Left renal cortex interstitium (tissue), 4 donors: ENCODE data around the gene SLC6A9. TPM values are rescaled to one million over a fixed set of nuclear protein-coding genes. Genes with fewer than 3 reads are reported as not detected.

Source experiments
- DNase-seq, 4 donors: peaks; one replicate each; pipeline ENCODE4 v3.0.0-alpha.2; 2013; ENCODE audit warnings: low read depth in 4 of 4, low spot score in 2 of 4, missing footprints in 1 of 4
- polyA plus RNA-seq, 4 donors: library from polyadenylated mRNA; unstranded; fragments of 120-200 nt; gene quantifications; one replicate each; pipeline ENCODE4 v1.2.1, GENCODE V29; 2013; ENCODE audit not compliant: insufficient read length in 4 of 4

The SLC6A9 gene
- polyA plus RNA-seq, 4 donors, result 5.6 to 8.8 (median 6.9) TPM

GRCh38 chr1:44049839-44050238 lies 18.6 kb upstream of the SLC6A9 start:
- no peak for DNase-seq

- DNase-seq, result no peak
Measured at GRCh38 chr1:44048532-44049215, 17.4 kb upstream of the SLC6A9 start.

DNA sequence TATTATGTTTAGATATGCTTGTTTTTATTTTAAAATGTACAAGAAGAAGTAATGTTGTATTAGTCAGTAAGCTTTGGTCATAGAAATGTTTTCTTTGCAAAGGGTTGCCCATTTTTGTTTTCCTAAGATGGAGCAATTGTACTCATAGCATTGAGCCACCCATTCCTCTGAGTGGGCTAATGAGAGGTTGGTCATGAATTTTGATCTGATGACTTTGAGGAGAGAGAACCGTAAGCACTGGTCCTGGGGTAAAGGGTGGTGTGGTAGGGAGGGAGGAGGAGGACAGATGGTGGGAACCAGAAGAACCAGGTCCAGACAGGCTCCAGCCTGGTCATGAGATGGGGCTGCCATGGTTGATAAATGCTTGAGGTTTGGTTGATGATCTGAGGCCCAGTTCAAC lies 15.9 kb upstream of the SLC6A9 start:
- no peak for DNase-seq

- DNase-seq, result no peak
Measured at GRCh38 chr1:44045064-44045463, 13.8 kb upstream of the SLC6A9 start.

DNA sequence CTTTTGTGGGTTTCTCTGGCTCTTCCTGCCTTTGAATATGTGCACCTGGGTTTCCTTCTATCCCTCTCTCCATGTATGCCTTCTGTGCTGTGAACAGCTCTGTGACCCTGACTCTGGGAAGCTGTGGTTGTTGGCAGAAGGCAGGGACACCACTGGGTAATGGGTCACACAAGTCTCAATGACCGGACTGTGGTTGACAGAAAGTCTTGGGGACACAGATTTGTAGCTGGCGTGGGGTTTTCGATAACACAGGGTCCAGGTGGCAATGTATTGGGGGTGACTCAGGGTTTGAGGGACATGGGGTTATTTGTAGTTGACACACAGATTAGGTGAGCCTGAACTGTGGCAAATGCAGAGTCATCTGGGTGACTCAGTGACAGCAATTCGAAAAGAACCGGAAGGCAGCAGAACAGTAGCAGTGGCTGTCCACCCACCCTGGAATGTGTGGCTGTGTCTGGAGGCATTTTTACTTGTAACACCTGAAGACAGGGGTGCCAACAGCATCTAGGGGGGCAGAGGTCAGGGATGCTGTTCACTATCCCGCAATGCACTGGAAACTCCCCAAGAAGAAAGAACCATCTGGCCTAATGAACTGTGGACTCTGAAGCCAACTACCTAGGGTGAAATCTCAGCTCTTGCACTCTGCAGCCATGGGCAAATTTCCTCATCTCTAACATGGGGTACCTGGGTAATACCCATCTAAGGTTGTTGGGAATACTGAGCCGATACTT lies 13.0 kb upstream of the SLC6A9 start:
- no peak for DNase-seq

DNA sequence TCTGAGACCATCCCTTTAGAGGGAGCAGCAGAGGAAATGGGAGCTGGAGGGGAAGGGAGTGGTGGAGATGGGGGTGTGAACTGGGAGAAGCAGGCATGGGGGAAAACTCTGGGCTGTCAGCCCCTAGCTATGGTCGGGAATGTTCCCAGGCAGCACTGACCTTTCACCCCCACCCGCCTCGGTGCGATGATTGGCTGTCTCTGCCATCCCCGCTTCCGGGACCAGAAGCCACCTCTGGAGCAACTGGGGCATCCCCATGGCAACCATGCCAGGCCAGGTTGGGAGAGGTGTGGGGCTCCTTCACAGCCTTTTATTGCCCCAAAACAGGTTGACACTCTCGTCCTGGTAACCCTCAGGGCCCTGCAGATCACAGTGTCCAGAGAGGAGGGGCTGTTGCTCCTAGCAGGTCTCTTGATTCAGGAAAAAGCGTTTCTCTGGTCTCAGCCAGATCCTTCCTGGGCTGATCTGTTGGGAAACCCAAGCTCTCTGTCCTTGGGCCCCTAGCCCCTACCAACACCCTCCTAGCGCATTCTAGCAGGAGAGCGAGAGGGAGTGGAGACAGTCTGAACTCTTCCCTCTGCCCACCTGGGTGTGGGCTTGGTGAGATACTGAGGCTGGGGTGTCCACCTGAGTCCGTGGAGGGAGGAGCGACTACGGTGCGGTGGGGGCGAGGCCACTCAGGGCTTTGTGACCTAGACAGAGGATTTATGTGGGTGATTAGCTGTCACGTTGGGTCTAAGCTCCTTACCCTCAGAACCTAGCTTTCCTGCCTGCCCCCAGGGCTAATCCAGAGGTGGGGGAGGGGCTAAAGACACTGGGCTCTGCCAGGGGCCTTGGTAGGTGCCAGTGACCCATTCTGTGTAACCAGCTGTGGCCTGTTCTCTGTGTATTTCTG lies 12.2 kb upstream of the SLC6A9 start:
- DNase-seq, result no peak

- DNase-seq, result no peak
Measured at GRCh38 chr1:44040846-44041245, 9.6 kb upstream of the SLC6A9 start.

DNA sequence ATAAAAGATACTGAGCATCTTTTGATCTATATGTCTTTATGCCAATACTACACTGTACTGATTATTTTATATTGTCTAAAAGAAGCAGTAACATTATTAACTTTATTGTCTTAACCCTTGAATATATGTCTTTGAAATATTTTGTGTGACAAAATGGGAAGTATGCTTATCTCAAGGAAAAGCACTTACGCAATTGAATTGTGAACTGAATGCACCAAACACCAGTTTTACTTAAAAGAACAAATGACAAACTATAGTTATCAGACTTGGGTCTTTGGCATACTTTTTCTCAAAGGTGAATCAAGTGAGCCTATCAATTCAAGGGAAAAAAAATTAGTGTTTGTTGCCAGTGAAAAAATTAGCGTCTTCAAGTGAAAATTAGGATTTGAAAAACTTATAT lies 9.2 kb upstream of the SLC6A9 start:
- no peak for DNase-seq

DNA sequence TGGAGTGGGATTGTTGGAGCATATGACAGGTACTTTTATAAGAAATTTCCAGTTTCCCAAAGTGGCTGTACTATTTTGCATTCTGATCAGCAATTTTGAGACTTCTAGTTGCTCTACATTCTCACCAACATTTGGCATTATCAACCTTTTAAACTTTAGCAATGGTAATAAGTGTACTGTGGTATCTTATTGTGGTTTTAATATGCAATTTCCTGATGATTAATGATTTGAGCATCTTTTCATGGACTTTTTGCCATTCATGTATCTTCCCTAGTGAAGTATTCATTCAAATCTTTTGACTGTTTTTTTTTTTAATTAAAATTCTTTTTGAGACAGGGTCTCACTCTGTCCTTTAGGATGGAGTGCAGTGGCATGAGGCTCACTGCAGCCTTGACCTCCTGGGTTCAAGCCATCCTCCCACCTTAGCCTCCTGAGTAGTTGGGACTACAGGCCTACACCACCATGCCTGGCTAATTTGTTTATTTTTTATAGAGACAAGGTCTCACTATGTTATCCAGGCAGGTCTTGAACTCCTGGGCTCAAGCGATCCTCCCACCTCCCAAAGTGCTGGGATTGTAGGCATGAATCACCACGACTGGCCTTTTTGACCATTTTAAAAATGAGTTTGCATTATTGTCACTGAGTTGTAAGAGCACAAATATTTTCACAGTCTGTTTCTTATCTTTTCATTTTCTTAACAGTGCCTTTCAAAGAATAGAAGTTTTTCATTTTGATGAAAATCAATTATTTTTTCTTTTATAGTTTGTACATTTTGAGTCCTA lies 7.8 kb upstream of the SLC6A9 start:
- no peak for DNase-seq

DNA sequence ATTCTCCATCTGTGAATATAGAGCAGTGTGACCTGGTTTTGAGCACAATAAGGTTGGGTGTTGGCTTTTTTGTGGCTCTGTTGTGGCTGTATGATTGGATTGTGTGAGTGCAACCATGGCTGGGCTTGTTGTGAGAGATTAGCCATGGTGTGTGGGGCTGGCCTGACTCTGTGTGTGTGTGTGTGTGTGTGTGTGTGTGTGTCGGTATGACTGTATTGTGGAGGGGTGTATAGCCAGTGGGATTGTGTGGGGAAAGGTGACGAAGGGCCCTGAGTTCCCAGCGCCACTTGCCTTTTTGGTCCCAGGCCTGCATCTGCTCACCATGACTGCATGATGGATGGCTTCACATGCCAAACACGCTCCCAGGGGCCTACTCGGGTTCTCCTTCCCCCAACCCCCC lies 5.9 kb upstream of the SLC6A9 start:
- no peak for DNase-seq

DNA sequence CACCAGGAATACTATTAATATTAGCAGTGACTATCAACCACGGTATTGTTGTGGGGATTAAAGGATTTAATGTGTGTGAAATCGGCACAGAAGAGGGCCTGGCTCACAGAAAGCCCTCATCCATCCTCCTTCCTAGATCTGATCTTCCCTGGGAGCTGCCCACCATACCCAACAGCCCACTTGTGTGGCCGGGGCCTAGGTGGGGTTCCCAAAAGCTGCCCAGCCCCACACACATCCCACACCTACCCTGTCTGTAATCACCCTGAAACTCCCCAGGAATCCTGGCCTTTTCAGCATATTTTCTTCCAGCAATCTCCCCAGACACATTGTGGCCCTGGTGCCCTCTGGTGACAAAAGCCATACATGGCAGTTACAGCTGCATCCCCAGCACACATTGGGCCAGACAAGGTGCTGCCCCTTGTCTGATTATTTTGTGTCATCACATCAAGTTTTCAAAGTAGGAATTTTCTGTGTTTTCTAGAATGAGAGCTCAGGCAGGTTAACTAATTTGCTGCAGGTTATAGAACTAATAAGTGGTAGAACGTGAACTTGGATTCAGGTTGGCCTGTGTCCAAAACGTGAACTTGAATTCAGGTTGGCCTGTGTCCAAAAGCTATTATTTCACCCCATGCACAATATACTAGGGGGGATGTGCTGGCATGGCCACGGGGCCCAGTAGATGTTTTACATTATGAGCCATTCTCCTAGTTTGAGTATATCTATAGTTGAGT lies 5.3 kb upstream of the SLC6A9 start:
- DNase-seq, result peak in 1 of 4 donors; percentile 53

- no peak for DNase-seq
Measured at GRCh38 chr1:44035726-44036408, 4.6 kb upstream of the SLC6A9 start.

GRCh38 chr1:44034976-44035716 lies 3.9 kb upstream of the SLC6A9 start:
- no peak for DNase-seq

DNA sequence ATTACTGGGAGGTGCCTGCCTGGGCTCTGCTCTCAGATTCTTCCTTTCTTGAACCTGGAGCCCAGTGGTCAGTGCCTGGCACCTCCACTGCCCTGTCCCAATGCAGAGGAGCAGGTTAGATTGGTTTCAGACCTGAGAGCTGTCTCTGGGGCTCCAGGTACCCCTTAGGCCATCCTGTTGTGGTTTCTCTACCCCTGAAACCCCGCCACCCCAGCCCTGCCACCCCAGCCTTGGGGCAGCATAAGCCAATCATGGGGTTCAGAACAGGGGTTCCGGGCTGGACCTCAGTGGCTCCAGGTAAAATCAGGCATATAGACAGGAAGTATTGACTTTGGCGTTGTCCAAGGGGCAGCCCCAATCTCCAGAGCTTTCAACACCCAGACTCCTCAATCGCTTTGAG lies 3.2 kb upstream of the SLC6A9 start:
- no peak for DNase-seq

GRCh38 chr1:44033756-44034155 lies 2.5 kb upstream of the SLC6A9 start:
- no peak for DNase-seq

DNA sequence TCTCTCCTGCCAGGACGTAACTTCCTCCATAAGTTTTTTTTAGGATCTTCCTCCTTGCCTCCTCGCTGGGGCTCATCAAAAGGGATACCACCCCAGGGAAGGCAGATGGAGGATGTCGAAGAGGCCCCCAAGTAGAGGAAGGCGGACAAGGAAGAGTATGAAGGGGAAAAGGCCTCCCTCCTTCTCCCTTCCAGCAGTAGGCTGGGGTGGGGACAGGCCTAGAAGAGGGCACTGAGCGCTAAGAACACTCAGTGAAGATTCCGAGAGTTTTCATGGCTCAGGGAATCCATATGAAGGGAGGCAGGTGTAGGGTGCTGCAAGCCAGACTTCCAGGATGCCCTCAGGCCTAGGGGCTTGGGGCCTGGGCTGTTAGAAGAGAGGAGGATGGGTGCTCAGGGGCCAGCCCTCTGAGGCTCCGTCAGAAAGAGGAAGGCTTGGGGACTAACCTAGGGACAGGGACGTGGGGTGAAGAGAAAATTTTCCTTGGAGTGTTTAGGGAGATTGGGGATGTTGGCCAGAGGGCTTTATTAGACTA lies 1.8 kb upstream of the SLC6A9 start:
- DNase-seq, result no peak

GRCh38 chr1:44032170-44032790 lies 1.0 kb upstream of the SLC6A9 start:
- DNase-seq, result no peak
